ENCODE measurements around the gene ELAVL4. TPM values are rescaled to one million over a fixed set of nuclear protein-coding genes. Genes with fewer than 3 reads are reported as not detected.

ELAVL4 gene
- polyA plus RNA-seq (2012; ENCODE audit: missing spikeins) = not detected

- DNase-seq (ENCODE audit: insufficient read length) = no peak
- FAIRE-seq = no peak
- no peak for TF ChIP-seq POLR2AphosphoS5 (IDR thresholded peaks at IDR 0.05; ENCODE audit: low read depth, low read length)
- no peak for TF ChIP-seq POLR2A (IDR thresholded peaks at IDR 0.05; ENCODE audit: low read depth, low read length)
- TF ChIP-seq TAF1 (IDR thresholded peaks at IDR 0.05; ENCODE audit: borderline replicate concordance, low read depth, low read length) = no peak
Measured at GRCh38 chr1:50108497-50109059, at the start of gene ELAVL4. Gene ELAVL4 (plus strand): TSS chr1:50108920. CDS start chr1:50109190, 270 bp downstream.

GRCh38 chr1:50060279-50060678 lies 48.4 kb upstream of the ELAVL4 start:
- TF ChIP-seq TAF1 (IDR thresholded peaks at IDR 0.05; ENCODE audit: borderline replicate concordance, low read depth, low read length) (no peak), POLR2AphosphoS5 (IDR thresholded peaks at IDR 0.05; ENCODE audit: low read depth, low read length) (no peak), POLR2A (IDR thresholded peaks at IDR 0.05; ENCODE audit: low read depth, low read length) (no peak)
- DNase-seq (ENCODE audit: insufficient read length) (no peak), FAIRE-seq (no peak)

DNA sequence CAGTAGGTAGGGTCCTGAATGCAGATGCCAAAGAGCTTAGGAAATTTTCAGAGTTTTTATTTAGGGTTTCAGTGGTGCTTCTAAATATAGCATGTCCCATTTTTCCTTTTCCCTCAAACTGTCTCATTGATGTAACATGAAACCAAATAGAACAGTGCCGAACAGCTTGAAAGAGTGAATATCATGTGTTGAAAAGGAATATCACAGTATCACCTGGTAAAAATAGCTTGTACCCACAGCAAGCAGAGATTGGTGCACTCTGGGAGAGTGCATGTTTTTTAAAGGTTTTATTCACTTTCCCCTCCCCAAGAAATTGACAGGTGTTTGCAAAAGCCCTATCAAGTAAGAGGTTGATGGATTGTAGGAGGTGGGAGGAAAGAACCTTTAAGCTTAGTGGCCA lies 41.9 kb upstream of the ELAVL4 start:
- TF ChIP-seq TAF1 (IDR thresholded peaks at IDR 0.05; ENCODE audit: borderline replicate concordance, low read depth, low read length) (no peak), POLR2A (IDR thresholded peaks at IDR 0.05; ENCODE audit: low read depth, low read length) (no peak), POLR2AphosphoS5 (IDR thresholded peaks at IDR 0.05; ENCODE audit: low read depth, low read length) (no peak)
- FAIRE-seq (no peak), DNase-seq (ENCODE audit: insufficient read length) (no peak)

- DNase-seq (ENCODE audit: insufficient read length) (no peak), FAIRE-seq (no peak)
- TF ChIP-seq TAF1 (IDR thresholded peaks at IDR 0.05; ENCODE audit: borderline replicate concordance, low read depth, low read length) = no peak
- TF ChIP-seq POLR2AphosphoS5 (IDR thresholded peaks at IDR 0.05; ENCODE audit: low read depth, low read length) = no peak
- no peak for TF ChIP-seq POLR2A (IDR thresholded peaks at IDR 0.05; ENCODE audit: low read depth, low read length)
Measured at GRCh38 chr1:50074931-50075330, 33.8 kb upstream of the ELAVL4 start.

DNA sequence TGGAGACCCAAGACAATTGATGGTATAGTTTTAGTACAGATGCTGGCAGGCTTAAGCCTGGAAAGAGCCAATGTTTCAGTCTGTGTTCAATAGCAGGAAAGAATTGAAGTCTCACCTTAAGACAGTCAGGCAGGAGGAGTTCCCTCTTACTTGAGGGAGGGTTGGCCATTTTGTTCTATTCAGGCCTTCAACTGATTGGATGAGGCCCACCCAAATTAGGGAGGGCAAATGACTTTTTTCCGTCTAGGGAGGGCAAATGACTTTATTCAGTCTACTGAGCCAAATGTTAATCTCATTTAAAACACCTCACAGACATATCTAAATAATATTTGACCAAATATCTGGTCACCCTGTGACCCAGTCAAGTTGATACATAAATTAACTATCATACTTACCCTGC lies 31.4 kb upstream of the ELAVL4 start:
- FAIRE-seq = no peak
- no peak for TF ChIP-seq POLR2A (IDR thresholded peaks at IDR 0.05; ENCODE audit: low read depth, low read length)
- no peak for TF ChIP-seq POLR2AphosphoS5 (IDR thresholded peaks at IDR 0.05; ENCODE audit: low read depth, low read length)
- no peak for TF ChIP-seq TAF1 (IDR thresholded peaks at IDR 0.05; ENCODE audit: borderline replicate concordance, low read depth, low read length)
- DNase-seq (ENCODE audit: insufficient read length) = no peak

DNA sequence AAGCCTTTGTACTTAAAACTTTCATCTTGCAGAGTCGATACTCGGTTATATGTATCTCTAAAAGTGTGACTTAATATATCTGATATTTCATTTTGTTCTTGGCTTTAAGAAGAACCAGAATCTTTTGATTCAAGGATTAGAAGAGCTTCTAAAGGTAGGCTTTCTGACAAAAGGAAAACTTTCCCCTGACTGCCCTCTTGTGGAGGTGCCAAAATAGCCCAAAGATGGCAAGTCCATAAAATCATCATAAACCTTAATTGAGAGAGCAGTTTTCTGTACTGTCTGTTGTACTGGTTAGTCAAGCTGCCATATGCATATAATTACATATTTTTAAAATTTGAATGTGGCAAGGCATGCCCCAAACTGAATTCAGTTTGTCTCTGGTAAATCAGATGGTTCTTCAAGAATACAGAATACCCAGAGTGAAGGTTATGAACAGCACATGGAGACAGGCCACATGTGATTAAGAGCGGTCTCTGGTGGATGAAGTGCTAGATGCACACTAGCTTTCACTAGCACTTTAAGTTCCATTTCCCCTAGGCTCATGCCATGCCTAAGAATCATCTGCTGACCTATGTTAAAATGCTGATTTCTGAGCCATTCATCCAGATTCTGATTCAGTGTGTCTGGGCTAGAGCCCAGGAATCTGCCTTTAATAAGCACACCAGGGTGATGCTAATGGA lies 27.7 kb upstream of the ELAVL4 start:
- no peak for FAIRE-seq
- TF ChIP-seq POLR2A (IDR thresholded peaks at IDR 0.05; ENCODE audit: low read depth, low read length) (no peak), POLR2AphosphoS5 (IDR thresholded peaks at IDR 0.05; ENCODE audit: low read depth, low read length) (no peak), TAF1 (IDR thresholded peaks at IDR 0.05; ENCODE audit: borderline replicate concordance, low read depth, low read length) (no peak)
- DNase-seq (ENCODE audit: insufficient read length) = no peak

DNA sequence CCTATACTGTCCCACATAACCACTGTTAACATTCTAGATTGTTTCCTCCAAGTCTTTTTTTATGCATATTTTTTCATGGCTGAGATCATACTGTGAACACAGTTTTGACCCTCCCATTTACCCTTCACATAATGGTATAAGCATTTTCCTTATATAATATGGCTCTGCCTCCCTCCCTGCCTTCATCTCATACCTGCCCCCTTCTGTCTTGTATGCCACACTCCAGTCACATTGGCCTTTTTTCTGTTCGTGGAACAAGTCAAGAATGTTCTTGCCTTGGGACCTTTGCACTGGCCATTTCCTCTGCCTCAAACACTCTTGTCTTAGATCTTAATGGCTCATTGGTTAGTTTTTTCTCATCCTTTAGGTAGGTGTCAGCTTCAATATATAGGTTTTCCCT lies 24.3 kb upstream of the ELAVL4 start:
- FAIRE-seq (no peak), DNase-seq (ENCODE audit: insufficient read length) (no peak)
- TF ChIP-seq POLR2A (IDR thresholded peaks at IDR 0.05; ENCODE audit: low read depth, low read length) = no peak
- no peak for TF ChIP-seq TAF1 (IDR thresholded peaks at IDR 0.05; ENCODE audit: borderline replicate concordance, low read depth, low read length)
- no peak for TF ChIP-seq POLR2AphosphoS5 (IDR thresholded peaks at IDR 0.05; ENCODE audit: low read depth, low read length)

DNA sequence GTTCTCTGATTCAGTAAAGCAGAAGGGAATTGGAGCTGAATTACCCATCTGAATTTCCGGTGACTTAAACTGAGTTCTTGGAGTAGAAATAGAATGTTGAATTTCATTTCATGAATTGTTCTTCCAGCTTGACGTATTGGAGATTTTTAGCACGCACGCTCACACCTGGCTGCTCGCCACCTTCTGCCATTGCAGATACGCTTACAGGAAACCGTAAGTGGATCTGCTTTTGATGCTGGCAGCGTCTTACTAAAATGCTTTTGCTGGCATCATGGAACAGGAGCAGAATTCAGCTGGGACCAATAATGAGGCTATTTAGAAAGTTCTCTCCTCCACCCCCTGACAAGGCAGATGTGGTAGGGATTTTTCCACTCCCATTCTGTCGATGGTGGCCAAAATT lies 17.7 kb upstream of the ELAVL4 start:
- TF ChIP-seq POLR2AphosphoS5 (IDR thresholded peaks at IDR 0.05; ENCODE audit: low read depth, low read length) (no peak), TAF1 (IDR thresholded peaks at IDR 0.05; ENCODE audit: borderline replicate concordance, low read depth, low read length) (no peak), POLR2A (IDR thresholded peaks at IDR 0.05; ENCODE audit: low read depth, low read length) (no peak)
- DNase-seq (ENCODE audit: insufficient read length) = no peak
- no peak for FAIRE-seq

GRCh38 chr1:50095716-50096115 lies 13.0 kb upstream of the ELAVL4 start:
- no peak for DNase-seq (ENCODE audit: insufficient read length)
- TF ChIP-seq TAF1 (IDR thresholded peaks at IDR 0.05; ENCODE audit: borderline replicate concordance, low read depth, low read length) (no peak), POLR2AphosphoS5 (IDR thresholded peaks at IDR 0.05; ENCODE audit: low read depth, low read length) (no peak), POLR2A (IDR thresholded peaks at IDR 0.05; ENCODE audit: low read depth, low read length) (no peak)
- no peak for FAIRE-seq

- no peak for DNase-seq (ENCODE audit: insufficient read length)
- TF ChIP-seq TAF1 (IDR thresholded peaks at IDR 0.05; ENCODE audit: borderline replicate concordance, low read depth, low read length) = no peak
- TF ChIP-seq POLR2AphosphoS5 (IDR thresholded peaks at IDR 0.05; ENCODE audit: low read depth, low read length) = no peak
- no peak for FAIRE-seq
Measured at GRCh38 chr1:50097021-50097679, 11.6 kb upstream of the ELAVL4 start.

- DNase-seq (ENCODE audit: insufficient read length) (no peak), FAIRE-seq (no peak)
- TF ChIP-seq POLR2AphosphoS5 (IDR thresholded peaks at IDR 0.05; ENCODE audit: low read depth, low read length) = no peak
- no peak for TF ChIP-seq POLR2A (IDR thresholded peaks at IDR 0.05; ENCODE audit: low read depth, low read length)
- no peak for TF ChIP-seq TAF1 (IDR thresholded peaks at IDR 0.05; ENCODE audit: borderline replicate concordance, low read depth, low read length)
Measured at GRCh38 chr1:50097791-50098190, 10.9 kb upstream of the ELAVL4 start.

GRCh38 chr1:50098591-50099021 lies 10.1 kb upstream of the ELAVL4 start:
- no peak for DNase-seq (ENCODE audit: insufficient read length)
- TF ChIP-seq TAF1 (IDR thresholded peaks at IDR 0.05; ENCODE audit: borderline replicate concordance, low read depth, low read length) (no peak), POLR2AphosphoS5 (IDR thresholded peaks at IDR 0.05; ENCODE audit: low read depth, low read length) (no peak), POLR2A (IDR thresholded peaks at IDR 0.05; ENCODE audit: low read depth, low read length) (no peak)
- no peak for FAIRE-seq
